ENCODE results near the gene TRAF3.

The TRAF3 gene

GRCh38 chr14:102778338-102779083, 1.3 kb downstream of the TRAF3 start:
- no peak for DNase-seq

GRCh38 chr14:102779084-102779462, 1.8 kb downstream of the TRAF3 start:
- no peak for DNase-seq

- DNase-seq: no peak
These were observed 2.5 kb downstream of the TRAF3 start for GRCh38 chr14:102779574-102780315.

GRCh38 chr14:102781063-102781462, 3.8 kb downstream of the TRAF3 start:
- no peak for DNase-seq

GRCh38 chr14:102782974-102783373, 5.7 kb downstream of the TRAF3 start:
- no peak for DNase-seq

GRCh38 chr14:102784892-102785594, 7.8 kb downstream of the TRAF3 start:
- DNase-seq: no peak

GRCh38 chr14:102785595-102785963, 8.3 kb downstream of the TRAF3 start:
- no peak for DNase-seq

- DNase-seq: no peak
These were observed 9.5 kb downstream of the TRAF3 start for GRCh38 chr14:102786768-102787167.

- DNase-seq: no peak
These were observed 12.1 kb downstream of the TRAF3 start for GRCh38 chr14:102789349-102789748.

- DNase-seq: no peak
These were observed 16.5 kb downstream of the TRAF3 start for GRCh38 chr14:102793531-102794328.

- peak; percentile 80 for DNase-seq
These were observed 18.0 kb downstream of the TRAF3 start for GRCh38 chr14:102795060-102795925.

GRCh38 chr14:102796661-102797190, 19.5 kb downstream of the TRAF3 start:
- DNase-seq: no peak

GRCh38 chr14:102798926-102799325, 21.7 kb downstream of the TRAF3 start:
- DNase-seq: no peak

- no peak for DNase-seq
These were observed 22.7 kb downstream of the TRAF3 start for GRCh38 chr14:102799684-102800562.

GRCh38 chr14:102802834-102803523, 25.7 kb downstream of the TRAF3 start:
- no peak for DNase-seq

GRCh38 chr14:102804858-102805257, 27.6 kb downstream of the TRAF3 start:
- no peak for DNase-seq

GRCh38 chr14:102805371-102805891, 28.2 kb downstream of the TRAF3 start:
- no peak for DNase-seq

- no peak for DNase-seq
These were observed 28.7 kb downstream of the TRAF3 start for GRCh38 chr14:102805941-102806340.

- DNase-seq: no peak
These were observed 29.2 kb downstream of the TRAF3 start for GRCh38 chr14:102806447-102806846.

- no peak for DNase-seq
These were observed 29.8 kb downstream of the TRAF3 start for GRCh38 chr14:102807013-102807406.

All from NCI-H774 (cell line).